ENCODE data around the gene NDUFA13. TPM values are rescaled to one million over a fixed set of nuclear protein-coding genes. Genes with fewer than 3 reads are reported as not detected.

The NDUFA13 gene
- total RNA-seq, 1 donor from 2014 or later = 182 TPM

DNA sequence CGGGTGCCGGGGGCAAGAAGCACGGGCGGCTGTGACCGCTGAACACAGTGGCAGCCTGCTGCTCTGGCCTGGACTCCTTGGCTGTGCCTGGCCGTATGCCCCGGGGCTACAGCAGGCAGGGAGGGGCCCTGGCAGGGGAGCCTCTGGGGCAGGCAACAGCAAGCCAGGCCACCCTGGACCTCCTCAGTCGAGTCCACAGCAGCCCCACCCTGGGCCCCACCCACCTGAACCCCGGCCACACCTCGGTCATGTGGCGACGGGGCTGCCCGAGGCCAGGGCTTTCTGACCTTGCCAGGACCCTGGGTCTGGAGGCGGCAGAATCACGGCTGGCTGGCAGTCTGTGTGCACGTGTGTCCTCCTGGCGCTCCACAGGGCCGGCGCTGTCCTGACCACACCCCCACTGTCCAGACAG is 30.7 kb downstream of the NDUFA13 start:
- H3K36me3 ChIP-seq (ENCODE audit: control insufficient read depth, insufficient read depth, low read length) = no peaks in the 10 kb centered on the region
- H3K4me3 ChIP-seq (ENCODE audit: low read depth, low read length) = no peak overlapping the region
- TF ChIP-seq CTCF (IDR thresholded peaks at IDR 0.05; ENCODE audit: insufficient read depth, low read length, severe bottlenecking) = no peak
- DNase-seq (ENCODE audit: low read depth) (no peak), FAIRE-seq (no peak)
- H3K27me3 ChIP-seq (ENCODE audit: control insufficient read depth, insufficient read depth, low read length) = peaks cover 4% of the 10 kb centered on the region

DNA sequence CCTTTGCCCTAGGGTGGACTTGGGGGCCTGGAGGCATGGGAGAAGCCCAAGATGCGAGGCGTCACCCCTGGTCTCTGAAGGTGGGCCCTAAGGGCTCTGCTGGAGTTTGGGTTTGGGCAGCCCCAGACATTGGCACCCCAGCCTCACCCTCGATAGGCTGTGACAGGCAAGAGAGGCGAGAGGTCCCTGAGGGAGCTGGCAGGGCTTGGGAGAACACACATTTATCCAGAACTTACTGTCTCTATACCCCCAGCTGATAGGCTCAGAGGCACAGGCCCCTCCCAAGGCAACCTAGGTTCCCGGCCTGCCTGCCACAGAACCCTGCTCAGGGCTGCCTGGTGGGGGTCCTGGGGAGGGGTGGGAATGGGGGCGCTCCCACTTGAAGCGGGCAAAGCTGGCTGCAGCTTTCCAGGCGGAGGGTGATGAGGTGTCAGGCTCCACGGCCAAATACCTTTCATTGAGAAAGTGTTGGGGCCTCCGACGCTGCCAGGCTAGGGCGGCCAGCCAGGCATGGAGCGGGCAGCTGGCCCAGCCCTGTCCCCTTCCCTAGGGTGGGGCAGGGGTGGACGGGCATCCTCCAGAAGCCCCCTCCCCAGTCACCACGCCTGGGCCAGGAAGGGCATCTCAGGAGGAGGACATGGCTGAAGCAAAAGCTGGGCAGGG is 31.8 kb downstream of the NDUFA13 start:
- Histone ChIP-seq H3K36me3 (ENCODE audit: control insufficient read depth, insufficient read depth, low read length) (no peaks in the 10 kb centered on the region), H3K27me3 (ENCODE audit: control insufficient read depth, insufficient read depth, low read length) (peaks cover 4% of the 10 kb centered on the region), H3K4me3 (ENCODE audit: low read depth, low read length) (no peak overlapping the region)
- no peak for TF ChIP-seq CTCF (IDR thresholded peaks at IDR 0.05; ENCODE audit: insufficient read depth, low read length, severe bottlenecking)
- FAIRE-seq (no peak), DNase-seq (ENCODE audit: low read depth) (no peak)

GRCh38 chr19:19548915-19549759 is 33.1 kb downstream of the NDUFA13 start:
- no peaks in the 10 kb centered on the region for H3K36me3 ChIP-seq (ENCODE audit: control insufficient read depth, insufficient read depth, low read length)
- H3K27me3 ChIP-seq (ENCODE audit: control insufficient read depth, insufficient read depth, low read length) = peaks cover 4% of the 10 kb centered on the region
- DNase-seq (ENCODE audit: low read depth) = no peak
- no peak for FAIRE-seq
- TF ChIP-seq CTCF (IDR thresholded peaks at IDR 0.05; ENCODE audit: insufficient read depth, low read length, severe bottlenecking) = no peak
- no peak overlapping the region for H3K4me3 ChIP-seq (ENCODE audit: low read depth, low read length)

DNA sequence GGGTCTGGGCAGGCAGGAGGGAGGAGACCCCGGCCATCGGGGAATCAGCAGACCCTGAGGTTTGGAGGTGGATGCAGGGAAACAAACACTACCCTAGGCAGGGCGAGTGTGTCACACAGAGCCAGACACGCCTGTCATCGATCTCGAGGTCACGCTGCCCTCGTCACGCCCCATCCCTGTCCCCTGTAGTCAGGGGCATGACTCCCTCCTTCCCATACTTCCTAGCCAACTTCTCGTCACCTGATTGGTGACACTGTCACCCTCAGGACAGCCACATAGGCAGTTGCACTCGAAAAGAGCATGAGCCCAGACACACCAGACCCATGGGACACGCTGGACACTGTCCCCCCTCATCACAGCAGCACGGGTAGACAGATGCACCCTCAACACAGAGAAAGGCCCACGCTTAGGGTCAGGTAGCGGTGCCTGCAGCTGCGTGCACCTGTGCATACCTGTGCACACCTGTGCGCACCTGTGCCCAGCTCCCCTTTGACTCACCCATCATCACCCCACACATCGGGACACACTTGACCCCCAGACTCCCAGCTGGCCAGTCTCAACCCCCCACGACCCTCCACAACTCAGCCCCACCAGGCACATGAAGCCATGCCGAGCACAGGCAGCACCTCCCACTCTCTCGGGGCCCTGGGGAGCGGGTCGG is 33.9 kb downstream of the NDUFA13 start:
- no peak for DNase-seq (ENCODE audit: low read depth)
- H3K27me3 ChIP-seq (ENCODE audit: control insufficient read depth, insufficient read depth, low read length) = peaks cover 4% of the 10 kb centered on the region
- no peak overlapping the region for H3K4me3 ChIP-seq (ENCODE audit: low read depth, low read length)
- no peak for TF ChIP-seq CTCF (IDR thresholded peaks at IDR 0.05; ENCODE audit: insufficient read depth, low read length, severe bottlenecking)
- peak; percentile 50 for FAIRE-seq
- no peaks in the 10 kb centered on the region for H3K36me3 ChIP-seq (ENCODE audit: control insufficient read depth, insufficient read depth, low read length)

DNA sequence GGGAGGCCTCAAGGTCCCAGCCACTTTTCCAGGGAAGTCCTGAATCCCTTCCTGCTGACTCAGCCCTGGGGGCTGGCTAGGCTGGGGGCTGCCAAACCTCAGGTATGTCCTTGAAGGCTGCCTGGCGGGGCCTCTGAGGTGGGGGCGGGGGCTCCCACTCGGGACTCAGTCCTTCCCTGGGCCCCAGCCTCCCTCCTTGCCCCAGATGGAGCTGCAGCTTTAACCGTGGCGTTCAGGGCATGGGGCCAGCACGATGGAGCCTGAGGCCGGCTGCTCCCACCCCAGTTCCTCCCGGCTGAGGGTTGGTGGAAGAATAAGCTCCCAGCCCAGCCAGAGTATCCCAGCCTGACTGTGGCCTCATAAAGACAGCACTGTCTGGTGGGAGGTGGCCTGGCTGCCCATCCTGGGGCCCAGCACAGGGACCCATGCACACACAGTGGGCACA is 34.5 kb downstream of the NDUFA13 start:
- FAIRE-seq = no peak
- no peak overlapping the region for H3K4me3 ChIP-seq (ENCODE audit: low read depth, low read length)

More for the DNA sequence above, 34.5 kb downstream of the NDUFA13 start:
- no peak for TF ChIP-seq CTCF (IDR thresholded peaks at IDR 0.05; ENCODE audit: insufficient read depth, low read length, severe bottlenecking)
- DNase-seq (ENCODE audit: low read depth) = no peak
- Histone ChIP-seq H3K27me3 (ENCODE audit: control insufficient read depth, insufficient read depth, low read length) (peaks cover 4% of the 10 kb centered on the region), H3K36me3 (ENCODE audit: control insufficient read depth, insufficient read depth, low read length) (no peaks in the 10 kb centered on the region)

Data from bronchial epithelial cell (primary cell).